ENCODE measurements around the gene GLIS1.

GLIS1 gene

GRCh38 chr1:53463961-53464899, 274.7 kb downstream of the GLIS1 start:
- no peak for DNase-seq (ENCODE audit: low read depth in 2 of 2)

GRCh38 chr1:53462769-53463501, 276.0 kb downstream of the GLIS1 start:
- no peak for DNase-seq (ENCODE audit: low read depth in 2 of 2)

- no peak for DNase-seq (ENCODE audit: low read depth in 2 of 2)
Observed at GRCh38 chr1:53462193-53462592, 276.8 kb downstream of the GLIS1 start.

GRCh38 chr1:53461323-53462044, 277.5 kb downstream of the GLIS1 start:
- no peak for DNase-seq (ENCODE audit: low read depth in 2 of 2)

GRCh38 chr1:53460666-53461322, 278.2 kb downstream of the GLIS1 start:
- DNase-seq (ENCODE audit: low read depth in 2 of 2), result no peak

GRCh38 chr1:53460211-53460634, 278.7 kb downstream of the GLIS1 start:
- DNase-seq (ENCODE audit: low read depth in 2 of 2), result no peak

GRCh38 chr1:53459321-53460175, 279.4 kb downstream of the GLIS1 start, which contains the start of gene DMRTB1:
TSS of gene DMRTB1 (plus strand) at chr1:53459399. CDS start at chr1:53459454, 55 bp downstream.
- DNase-seq (ENCODE audit: low read depth in 2 of 2), result no peak

- no peak for DNase-seq (ENCODE audit: low read depth in 2 of 2)
Observed at GRCh38 chr1:53458634-53459033, 280.3 kb downstream of the GLIS1 start.
